Measurements from ENCODE around the gene FNDC3B.

Gene FNDC3B

DNA sequence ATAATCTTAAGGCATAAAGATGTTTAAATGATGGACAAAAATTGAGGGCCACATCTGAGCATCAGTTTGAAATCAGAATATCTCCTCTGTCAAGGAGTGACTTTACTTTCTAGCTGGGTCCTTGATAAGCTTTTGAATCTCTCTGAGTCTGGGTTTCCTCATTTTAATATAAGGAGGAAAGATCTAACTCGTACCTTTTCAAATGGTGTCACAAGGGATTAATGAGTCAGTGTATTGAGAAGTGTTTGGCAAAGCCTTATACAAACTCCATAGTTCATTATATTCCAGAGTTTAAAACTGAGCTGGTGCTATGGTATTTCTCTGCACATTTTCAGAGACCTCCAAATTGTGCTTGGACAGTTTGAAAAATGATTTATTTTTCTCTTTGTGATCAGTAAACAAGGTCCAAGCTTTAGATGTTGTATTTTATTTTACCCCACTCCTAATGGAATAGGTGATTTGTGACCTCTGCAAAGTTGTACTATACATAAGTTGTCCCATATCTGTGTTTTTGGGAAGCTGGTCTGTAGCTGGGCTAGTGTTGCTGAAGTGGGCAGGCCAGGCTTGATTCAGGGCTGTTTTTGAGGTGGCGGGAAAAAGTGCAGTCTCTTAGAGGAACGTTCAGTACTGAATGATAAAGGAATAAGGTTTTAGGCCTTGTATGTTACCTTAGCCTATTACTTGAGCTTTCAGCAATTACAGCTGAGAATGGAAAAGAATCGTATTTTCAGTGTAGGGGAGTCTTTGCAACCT lies 5.6 kb downstream of the FNDC3B start:
- DNase-seq (ENCODE audit: low read depth): no peak
- H3K4me3 ChIP-seq (ENCODE audit: low read depth, low read length): no peak overlapping the region
- in situ Hi-C loops (cut with HindIII; ENCODE audit: low sequenced_read_pairs): no loop called here
- TF ChIP-seq, protein P1, sequence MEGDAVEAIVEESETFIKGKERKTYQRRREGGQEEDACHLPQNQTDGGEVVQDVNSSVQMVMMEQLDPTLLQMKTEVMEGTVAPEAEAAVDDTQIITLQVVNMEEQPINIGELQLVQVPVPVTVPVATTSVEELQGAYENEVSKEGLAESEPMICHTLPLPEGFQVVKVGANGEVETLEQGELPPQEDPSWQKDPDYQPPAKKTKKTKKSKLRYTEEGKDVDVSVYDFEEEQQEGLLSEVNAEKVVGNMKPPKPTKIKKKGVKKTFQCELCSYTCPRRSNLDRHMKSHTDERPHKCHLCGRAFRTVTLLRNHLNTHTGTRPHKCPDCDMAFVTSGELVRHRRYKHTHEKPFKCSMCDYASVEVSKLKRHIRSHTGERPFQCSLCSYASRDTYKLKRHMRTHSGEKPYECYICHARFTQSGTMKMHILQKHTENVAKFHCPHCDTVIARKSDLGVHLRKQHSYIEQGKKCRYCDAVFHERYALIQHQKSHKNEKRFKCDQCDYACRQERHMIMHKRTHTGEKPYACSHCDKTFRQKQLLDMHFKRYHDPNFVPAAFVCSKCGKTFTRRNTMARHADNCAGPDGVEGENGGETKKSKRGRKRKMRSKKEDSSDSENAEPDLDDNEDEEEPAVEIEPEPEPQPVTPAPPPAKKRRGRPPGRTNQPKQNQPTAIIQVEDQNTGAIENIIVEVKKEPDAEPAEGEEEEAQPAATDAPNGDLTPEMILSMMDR (IDR thresholded peaks at IDR 0.05; ENCODE audit: low read depth, low read length, missing control alignments): no peak

DNA sequence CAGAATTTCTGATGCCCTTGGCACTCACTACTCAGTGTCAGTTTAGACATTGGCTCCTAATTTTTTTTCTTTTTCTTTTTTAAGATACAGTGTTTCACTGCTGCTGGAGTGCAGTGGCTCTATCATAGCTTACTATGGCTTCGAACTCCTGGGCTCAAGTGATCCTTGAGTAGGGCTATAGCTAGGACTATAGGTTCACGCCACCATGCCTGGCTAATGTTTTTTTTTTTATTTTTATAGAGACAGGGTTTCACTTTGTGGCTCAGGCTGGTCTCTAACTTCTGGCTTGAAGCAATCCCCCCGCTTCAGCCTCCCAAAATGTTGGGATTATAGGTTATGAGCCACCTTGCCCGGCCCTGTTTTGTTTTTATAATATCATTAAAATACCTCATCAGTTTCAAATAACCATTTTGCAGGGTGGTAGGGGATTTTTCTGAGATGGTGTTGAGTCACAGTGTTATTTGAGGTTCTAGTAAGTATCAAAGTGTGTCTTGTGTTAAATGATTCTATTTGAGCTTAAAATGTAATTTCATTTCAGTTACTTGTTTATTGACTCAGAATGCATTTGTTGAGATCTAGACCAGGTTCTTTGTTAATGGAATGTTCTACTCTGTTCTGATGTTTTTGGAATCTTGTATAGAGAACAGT lies 7.0 kb downstream of the FNDC3B start:
- TF ChIP-seq, protein P1 (IDR thresholded peaks at IDR 0.05; ENCODE audit: low read depth, low read length, missing control alignments): no peak
- H3K4me3 ChIP-seq (ENCODE audit: low read depth, low read length): no peak overlapping the region
- in situ Hi-C loops (cut with HindIII; ENCODE audit: low sequenced_read_pairs): no loop called here
- DNase-seq (ENCODE audit: low read depth): no peak

DNA sequence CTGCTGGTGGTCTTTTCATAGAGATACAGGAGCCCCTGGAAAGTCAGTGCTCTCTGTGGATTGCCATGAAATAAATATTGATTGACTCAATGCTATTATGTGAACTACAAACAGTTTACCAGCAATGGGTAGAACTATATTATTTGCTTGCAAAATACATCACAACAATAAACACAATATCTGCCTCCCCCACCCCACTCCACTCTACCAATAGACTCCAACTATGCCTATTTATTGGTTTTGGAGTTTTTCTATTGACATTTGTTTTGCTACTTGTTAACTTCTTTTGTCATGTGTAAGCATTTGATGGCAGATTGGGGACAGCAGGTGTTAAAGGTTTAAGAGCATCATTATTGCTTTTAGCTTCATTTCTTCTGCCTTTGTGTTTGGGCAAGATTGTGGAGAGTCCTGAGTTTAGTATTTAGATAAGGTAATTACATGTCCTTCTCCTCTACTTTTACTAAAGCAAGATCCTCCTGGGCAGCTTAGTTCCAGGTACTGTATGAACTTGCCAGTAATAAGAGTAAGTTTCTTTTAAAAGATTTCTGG lies 8.3 kb downstream of the FNDC3B start:
- DNase-seq (ENCODE audit: low read depth): no peak
- TF ChIP-seq, protein P1 (IDR thresholded peaks at IDR 0.05; ENCODE audit: low read depth, low read length, missing control alignments): no peak
- in situ Hi-C loops (cut with HindIII; ENCODE audit: low sequenced_read_pairs): no loop called here
- no peak overlapping the region for H3K4me3 ChIP-seq (ENCODE audit: low read depth, low read length)

DNA sequence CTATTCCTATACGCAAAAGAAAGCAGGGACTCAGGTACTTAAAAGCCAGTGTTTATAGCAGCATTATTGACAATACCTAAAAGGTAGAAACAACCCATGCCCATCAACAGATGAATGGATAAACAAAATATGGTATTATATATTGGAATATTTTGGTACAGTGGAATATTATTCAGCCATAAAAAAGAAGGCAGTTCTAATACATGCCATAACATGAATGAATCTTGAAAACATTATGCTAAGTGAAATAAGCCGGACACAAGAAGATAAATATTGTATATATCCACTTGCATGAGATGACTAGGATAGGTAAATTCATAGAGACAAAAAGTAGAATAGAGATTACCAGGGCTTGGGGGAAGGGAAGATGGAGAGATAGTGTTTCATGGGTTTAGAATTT lies 9.2 kb downstream of the FNDC3B start:
- no peak for DNase-seq (ENCODE audit: low read depth)
- no peak overlapping the region for H3K4me3 ChIP-seq (ENCODE audit: low read depth, low read length)
- TF ChIP-seq, protein P1 (IDR thresholded peaks at IDR 0.05; ENCODE audit: low read depth, low read length, missing control alignments): no peak
- in situ Hi-C loops (cut with HindIII; ENCODE audit: low sequenced_read_pairs): no loop called here

DNA sequence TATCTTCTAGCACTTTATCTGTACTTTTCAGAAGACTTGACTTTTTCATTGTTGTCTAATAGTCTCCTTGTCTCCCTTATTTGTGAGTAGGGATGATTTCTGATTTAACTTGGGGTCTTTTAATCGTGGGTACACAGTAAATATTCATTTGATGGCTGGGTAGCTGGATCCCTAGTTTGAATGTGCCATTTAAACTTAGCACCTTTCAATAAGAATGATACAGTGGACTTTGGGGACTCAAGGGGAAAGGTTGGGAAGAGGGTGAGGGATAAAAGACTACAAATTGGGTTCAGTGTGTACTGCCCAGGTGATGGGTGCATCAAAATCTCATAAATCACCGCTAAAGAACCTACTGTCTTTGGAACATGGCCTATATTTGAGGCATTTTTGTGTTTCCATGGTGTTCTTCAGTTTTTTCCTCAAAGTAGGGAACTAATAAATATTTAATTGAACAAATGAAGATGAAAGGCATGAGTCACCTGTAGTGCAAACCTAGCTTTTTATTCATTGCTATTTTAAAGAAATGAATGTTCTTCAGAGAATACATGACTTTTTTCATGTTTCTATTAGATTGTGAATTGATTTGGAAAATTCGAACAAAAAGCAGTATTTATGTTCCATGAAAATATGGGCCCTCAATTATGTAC lies 12.1 kb downstream of the FNDC3B start:
- in situ Hi-C loops (cut with HindIII; ENCODE audit: low sequenced_read_pairs): no loop called here
- no peak for DNase-seq (ENCODE audit: low read depth)
- TF ChIP-seq, protein P1 (IDR thresholded peaks at IDR 0.05; ENCODE audit: low read depth, low read length, missing control alignments): no peak
- no peak overlapping the region for H3K4me3 ChIP-seq (ENCODE audit: low read depth, low read length)

DNA sequence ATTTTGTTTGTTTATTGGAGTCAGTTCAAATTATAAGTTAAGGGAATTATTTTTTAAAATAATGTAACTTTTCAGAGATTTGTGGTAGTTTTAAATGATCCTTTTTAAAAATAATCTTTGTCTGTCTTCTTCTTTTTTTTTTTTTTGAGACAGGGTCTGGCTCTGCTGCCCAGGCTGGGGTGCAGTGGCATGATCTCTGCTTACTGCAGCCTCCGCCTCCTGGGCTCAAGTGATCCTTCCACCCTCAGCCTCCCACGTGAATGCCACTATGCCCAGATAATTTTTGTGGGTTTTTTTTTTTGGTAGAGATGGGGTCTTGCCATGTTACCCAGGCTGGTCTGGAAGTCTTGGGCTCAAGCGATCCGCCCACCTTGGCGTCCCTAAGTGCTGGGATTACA lies 12.6 kb downstream of the FNDC3B start:
- in situ Hi-C loops (cut with HindIII; ENCODE audit: low sequenced_read_pairs): no loop called here
- H3K4me3 ChIP-seq (ENCODE audit: low read depth, low read length): no peak overlapping the region
- TF ChIP-seq, protein P1 (IDR thresholded peaks at IDR 0.05; ENCODE audit: low read depth, low read length, missing control alignments): no peak
- DNase-seq (ENCODE audit: low read depth): no peak

All from astrocyte of the cerebellum (primary cell).